Liver (tissue), 9 donors: ENCODE measurements around the gene CCDC93. TPM values are rescaled to one million over a fixed set of nuclear protein-coding genes. Genes with fewer than 3 reads are reported as not detected.

Experiments
- DNase-seq: peaks from one replicate; pipeline ENCODE4 v3.0.0-alpha.2; 2017; ENCODE audit warnings: low spot score
- H3K27ac ChIP-seq, 2 donors: one replicate each; pipeline ENCODE4 v1.7.0; 2013; ENCODE audit warnings: inconsistent platforms in 2 of 2, low read length in 2 of 2, control low read depth in 1 of 2, low read depth in 1 of 2, mild to moderate bottlenecking in 1 of 2
- H3K27me3 ChIP-seq, 4 donors: one replicate each; pipeline versions ENCODE4 v1.6.1 to v1.7.0; 2013; ENCODE audit warnings: low read length in 3 of 4, inconsistent platforms in 1 of 4, mild to moderate bottlenecking in 1 of 4, moderate library complexity in 1 of 4; ENCODE audit not compliant: control insufficient read depth in 4 of 4, insufficient read depth in 4 of 4
- H3K36me3 ChIP-seq, 4 donors: one replicate each; pipeline versions ENCODE4 v1.6.1 to v1.7.0; 2013; ENCODE audit warnings: low read length in 3 of 4, mild to moderate bottlenecking in 3 of 4, low read depth in 1 of 4, moderate library complexity in 1 of 4; ENCODE audit not compliant: control insufficient read depth in 4 of 4, insufficient read depth in 3 of 4
- H3K4me1 ChIP-seq, 4 donors: one replicate each; pipeline versions ENCODE4 v1.6.1 to v1.7.0; 2013; ENCODE audit warnings: low read length in 3 of 4, mild to moderate bottlenecking in 3 of 4, moderate library complexity in 1 of 4; ENCODE audit not compliant: control insufficient read depth in 4 of 4, insufficient read depth in 4 of 4
- H3K4me3 ChIP-seq, 3 donors: one replicate each; pipeline versions ENCODE4 v1.6.1 to v1.7.0; 2013; ENCODE audit warnings: low read length in 3 of 3, control low read depth in 1 of 3, low read depth in 1 of 3, mild to moderate bottlenecking in 1 of 3
- H3K9ac ChIP-seq, 2 donors: one replicate each; pipeline ENCODE4 v1.7.0; 2013; ENCODE audit warnings: low read length in 2 of 2, mild to moderate bottlenecking in 2 of 2, moderate library complexity in 2 of 2, control low read depth in 1 of 2, low read depth in 1 of 2
- H3K9me3 ChIP-seq, 4 donors: one replicate each; pipeline versions ENCODE4 v1.6.1 to v1.7.0; 2013; ENCODE audit warnings: low read length in 3 of 4; ENCODE audit not compliant: control insufficient read depth in 4 of 4
- EGR1 ChIP-seq, 2 donors: IDR thresholded peaks; 2 replicates each; pipeline ENCODE4 v1.6.1; 2016 to 2018; ENCODE audit warnings: antibody characterized with exemption in 2 of 2, low read depth in 2 of 2
- FOXA1 ChIP-seq: IDR thresholded peaks from 2 replicates; pipeline ENCODE4 v1.6.1; 2016; ENCODE audit warnings: antibody characterized with exemption
- FOXA2 ChIP-seq: IDR thresholded peaks from 2 replicates; pipeline ENCODE4 v1.6.1; 2016; ENCODE audit warnings: antibody characterized with exemption
- HNF4A ChIP-seq, 2 donors: conservative IDR thresholded peaks; 2 replicates each; pipeline ENCODE4 v1.6.1; 2016; ENCODE audit warnings: antibody characterized with exemption in 2 of 2, mild to moderate bottlenecking in 2 of 2
- HNF4G ChIP-seq: IDR thresholded peaks from 2 replicates; pipeline ENCODE4 v1.6.1; 2016; ENCODE audit warnings: antibody characterized with exemption
- JUND ChIP-seq, 2 donors: IDR thresholded peaks; 2 replicates each; pipeline ENCODE4 v1.6.1; 2016; ENCODE audit warnings: antibody characterized with exemption in 2 of 2
- NR2F2 ChIP-seq: IDR thresholded peaks from 2 replicates; pipeline ENCODE4 v1.6.1; 2016; ENCODE audit warnings: antibody characterized with exemption
- RAD21 ChIP-seq, 2 donors: IDR thresholded peaks; 2 replicates each; pipeline ENCODE4 v1.6.1; 2016; ENCODE audit warnings: antibody characterized with exemption in 2 of 2, mild to moderate bottlenecking in 2 of 2
- RXRA ChIP-seq, 2 donors: IDR thresholded peaks; 2 replicates each; pipeline ENCODE4 v1.6.1; 2017 to 2018; ENCODE audit warnings: antibody characterized with exemption in 2 of 2, mild to moderate bottlenecking in 1 of 2
- SP1 ChIP-seq: IDR thresholded peaks from 2 replicates; pipeline ENCODE4 v1.6.1; 2018; ENCODE audit warnings: antibody characterized with exemption, mild to moderate bottlenecking
- TAF1 ChIP-seq: conservative IDR thresholded peaks from 2 replicates; pipeline ENCODE4 v1.6.1; 2016; ENCODE audit warnings: antibody characterized with exemption, mild to moderate bottlenecking
- YY1 ChIP-seq: IDR thresholded peaks from 2 replicates; pipeline ENCODE4 v1.6.1; 2016; ENCODE audit warnings: antibody characterized with exemption, mild to moderate bottlenecking
- ZBTB33 ChIP-seq: IDR thresholded peaks from 2 replicates; pipeline ENCODE4 v1.6.1; 2016; ENCODE audit warnings: antibody characterized with exemption
- WGBS: extraction: QIAGEN DNeasy Blood & Tissue Kit; methylation state at CpG from one replicate; pipeline ENCODE4 v1.1.7; 2013; 5-methylcytosine and 5-hydroxymethylcytosine counted together
- polyA plus RNA-seq, 2 donors: library from polyadenylated mRNA; stranded (reverse) in 1 of 2; unstranded in 1 of 2; fragments of 200-250 nt in 1 of 2; fragments of >200 nt in 1 of 2; fragmentation: Nextera tagmentation in 1 of 2; extraction: Ambion mirVana in 1 of 2; gene quantifications; one replicate each; pipeline versions ENCODE4 v1.2.1 to v1.2.3, GENCODE V29; 2013 to 2015
- total RNA-seq, 2 donors: library from RNA; depleted of rRNA; stranded (reverse); fragments of >200 nt; gene quantifications; one replicate each; pipeline ENCODE4 v1.2.3, GENCODE V29; 2014
- TF ChIP-seq, protein P1 (sequence below): IDR thresholded peaks from 2 replicates; pipeline ENCODE4 v1.6.1; 2016; ENCODE audit warnings: antibody characterized with exemption
- TF ChIP-seq, protein P2 (sequence below): fragments of 150-350 bp; IDR thresholded peaks from 2 replicates; pipeline ENCODE4 v1.5.1; 2017; ENCODE audit warnings: improper control_type of control experiment, low read depth, low read length; ENCODE audit not compliant: missing input control
- TF ChIP-seq, protein P3 (sequence below): IDR thresholded peaks from 2 replicates; pipeline ENCODE4 v1.6.1; 2016; ENCODE audit warnings: antibody characterized with exemption
- TF ChIP-seq, protein P4 (sequence below): IDR thresholded peaks from 2 replicates; pipeline ENCODE4 v1.6.1; 2016; ENCODE audit warnings: antibody characterized with exemption, mild to moderate bottlenecking
- donor health status: healthy.
- donor health status: healthy.
- donor health status: healthy.
- donor health status: healthy.
- donor health status: healthy.

Gene CCDC93
- total and polyA plus RNA-seq, 4 donors, result 4.0 to 14.2 (median 8.5) TPM

DNA sequence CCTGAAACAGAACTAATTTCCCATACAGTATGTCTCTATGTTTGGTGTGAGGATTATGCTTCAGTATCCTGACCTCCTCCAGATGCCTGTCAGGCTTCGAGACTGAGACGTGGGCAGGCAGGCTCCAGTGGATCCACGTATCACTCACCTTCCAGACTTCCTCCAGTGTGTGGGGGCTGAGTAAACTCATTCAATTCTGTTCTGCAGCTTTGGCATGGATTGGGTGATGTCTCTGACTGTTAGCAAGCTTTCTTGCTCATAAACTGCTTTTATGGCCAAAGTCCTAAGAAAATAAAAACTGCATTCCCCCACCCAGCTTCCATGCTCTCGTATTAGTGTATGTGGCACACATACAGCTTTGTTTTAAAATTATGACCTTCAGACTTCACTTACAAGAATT lies 53.6 kb downstream of the CCDC93 start (continued):
- TF ChIP-seq SP1, result no peak

DNA sequence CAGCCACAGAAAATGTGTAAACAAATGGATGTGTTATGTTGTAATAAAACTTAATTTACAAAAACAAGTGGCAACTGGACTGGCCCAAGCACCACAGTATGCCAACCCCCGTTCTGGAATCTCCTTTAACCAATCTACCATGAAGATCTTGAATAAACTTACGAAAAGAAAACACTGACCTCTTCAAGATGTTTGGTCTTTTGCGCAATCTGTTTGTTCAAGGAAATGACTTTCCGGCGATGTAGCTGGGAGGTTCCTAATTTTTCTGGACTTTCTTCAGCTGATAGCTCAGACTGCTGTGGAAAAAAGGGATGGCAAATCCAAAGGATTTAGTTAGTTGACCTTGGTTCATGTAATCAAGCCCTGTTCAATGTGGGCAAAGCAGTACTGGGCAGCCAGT lies 55.7 kb downstream of the CCDC93 start:
- no peak for DNase-seq
- H3K27ac ChIP-seq, result no peak overlapping the region
- no peak overlapping the region for H3K9ac ChIP-seq
- TF ChIP-seq HNF4G (no peak), RAD21 (IDR thresholded peaks at IDR 0.05) (no peak), NR2F2 (no peak), RXRA (IDR thresholded peaks at IDR 0.05) (no peak), JUND (IDR thresholded peaks at IDR 0.05) (no peak), FOXA1 (no peak), YY1 (no peak), TAF1 (no peak), SP1 (no peak), EGR1 (IDR thresholded peaks at IDR 0.05; ENCODE audit: low read depth in 2 of 2) (no peak), HNF4A (conservative IDR thresholded peaks at IDR 0.05) (no peak), ZBTB33 (no peak), FOXA2 (no peak)
- TF ChIP-seq, protein P1, sequence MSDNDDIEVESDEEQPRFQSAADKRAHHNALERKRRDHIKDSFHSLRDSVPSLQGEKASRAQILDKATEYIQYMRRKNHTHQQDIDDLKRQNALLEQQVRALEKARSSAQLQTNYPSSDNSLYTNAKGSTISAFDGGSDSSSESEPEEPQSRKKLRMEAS, result no peak
- TF ChIP-seq, protein P2, sequence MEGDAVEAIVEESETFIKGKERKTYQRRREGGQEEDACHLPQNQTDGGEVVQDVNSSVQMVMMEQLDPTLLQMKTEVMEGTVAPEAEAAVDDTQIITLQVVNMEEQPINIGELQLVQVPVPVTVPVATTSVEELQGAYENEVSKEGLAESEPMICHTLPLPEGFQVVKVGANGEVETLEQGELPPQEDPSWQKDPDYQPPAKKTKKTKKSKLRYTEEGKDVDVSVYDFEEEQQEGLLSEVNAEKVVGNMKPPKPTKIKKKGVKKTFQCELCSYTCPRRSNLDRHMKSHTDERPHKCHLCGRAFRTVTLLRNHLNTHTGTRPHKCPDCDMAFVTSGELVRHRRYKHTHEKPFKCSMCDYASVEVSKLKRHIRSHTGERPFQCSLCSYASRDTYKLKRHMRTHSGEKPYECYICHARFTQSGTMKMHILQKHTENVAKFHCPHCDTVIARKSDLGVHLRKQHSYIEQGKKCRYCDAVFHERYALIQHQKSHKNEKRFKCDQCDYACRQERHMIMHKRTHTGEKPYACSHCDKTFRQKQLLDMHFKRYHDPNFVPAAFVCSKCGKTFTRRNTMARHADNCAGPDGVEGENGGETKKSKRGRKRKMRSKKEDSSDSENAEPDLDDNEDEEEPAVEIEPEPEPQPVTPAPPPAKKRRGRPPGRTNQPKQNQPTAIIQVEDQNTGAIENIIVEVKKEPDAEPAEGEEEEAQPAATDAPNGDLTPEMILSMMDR, result no peak
- TF ChIP-seq, protein P3, sequence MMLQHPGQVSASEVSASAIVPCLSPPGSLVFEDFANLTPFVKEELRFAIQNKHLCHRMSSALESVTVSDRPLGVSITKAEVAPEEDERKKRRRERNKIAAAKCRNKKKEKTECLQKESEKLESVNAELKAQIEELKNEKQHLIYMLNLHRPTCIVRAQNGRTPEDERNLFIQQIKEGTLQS, result no peak
- TF ChIP-seq, protein P4, sequence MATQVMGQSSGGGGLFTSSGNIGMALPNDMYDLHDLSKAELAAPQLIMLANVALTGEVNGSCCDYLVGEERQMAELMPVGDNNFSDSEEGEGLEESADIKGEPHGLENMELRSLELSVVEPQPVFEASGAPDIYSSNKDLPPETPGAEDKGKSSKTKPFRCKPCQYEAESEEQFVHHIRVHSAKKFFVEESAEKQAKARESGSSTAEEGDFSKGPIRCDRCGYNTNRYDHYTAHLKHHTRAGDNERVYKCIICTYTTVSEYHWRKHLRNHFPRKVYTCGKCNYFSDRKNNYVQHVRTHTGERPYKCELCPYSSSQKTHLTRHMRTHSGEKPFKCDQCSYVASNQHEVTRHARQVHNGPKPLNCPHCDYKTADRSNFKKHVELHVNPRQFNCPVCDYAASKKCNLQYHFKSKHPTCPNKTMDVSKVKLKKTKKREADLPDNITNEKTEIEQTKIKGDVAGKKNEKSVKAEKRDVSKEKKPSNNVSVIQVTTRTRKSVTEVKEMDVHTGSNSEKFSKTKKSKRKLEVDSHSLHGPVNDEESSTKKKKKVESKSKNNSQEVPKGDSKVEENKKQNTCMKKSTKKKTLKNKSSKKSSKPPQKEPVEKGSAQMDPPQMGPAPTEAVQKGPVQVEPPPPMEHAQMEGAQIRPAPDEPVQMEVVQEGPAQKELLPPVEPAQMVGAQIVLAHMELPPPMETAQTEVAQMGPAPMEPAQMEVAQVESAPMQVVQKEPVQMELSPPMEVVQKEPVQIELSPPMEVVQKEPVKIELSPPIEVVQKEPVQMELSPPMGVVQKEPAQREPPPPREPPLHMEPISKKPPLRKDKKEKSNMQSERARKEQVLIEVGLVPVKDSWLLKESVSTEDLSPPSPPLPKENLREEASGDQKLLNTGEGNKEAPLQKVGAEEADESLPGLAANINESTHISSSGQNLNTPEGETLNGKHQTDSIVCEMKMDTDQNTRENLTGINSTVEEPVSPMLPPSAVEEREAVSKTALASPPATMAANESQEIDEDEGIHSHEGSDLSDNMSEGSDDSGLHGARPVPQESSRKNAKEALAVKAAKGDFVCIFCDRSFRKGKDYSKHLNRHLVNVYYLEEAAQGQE, result no peak
- H3K4me3 ChIP-seq, result no peak overlapping the region
- no peaks in the 10 kb centered on the region for H3K9me3 ChIP-seq
- H3K4me1 ChIP-seq, result no peaks in the 10 kb centered on the region
- H3K36me3 ChIP-seq, result peaks cover 4 to 56% (median 48%) of the 10 kb centered on the region in 4 donors
- 72% methylated on average over 5 of the region's 5 CpGs for WGBS
- H3K27me3 ChIP-seq, result no peaks in the 10 kb centered on the region
